ENCODE data around the gene FLOT1. TPM values are rescaled to one million over a fixed set of nuclear protein-coding genes. Genes with fewer than 3 reads are reported as not detected.

Gene FLOT1
- total and polyA plus RNA-seq, 9 of the 15 experiments (the other 6 are each of a cell fraction or from before 2014, with no cell fraction given) = 11.7 to 149 (median 118) TPM

DNA sequence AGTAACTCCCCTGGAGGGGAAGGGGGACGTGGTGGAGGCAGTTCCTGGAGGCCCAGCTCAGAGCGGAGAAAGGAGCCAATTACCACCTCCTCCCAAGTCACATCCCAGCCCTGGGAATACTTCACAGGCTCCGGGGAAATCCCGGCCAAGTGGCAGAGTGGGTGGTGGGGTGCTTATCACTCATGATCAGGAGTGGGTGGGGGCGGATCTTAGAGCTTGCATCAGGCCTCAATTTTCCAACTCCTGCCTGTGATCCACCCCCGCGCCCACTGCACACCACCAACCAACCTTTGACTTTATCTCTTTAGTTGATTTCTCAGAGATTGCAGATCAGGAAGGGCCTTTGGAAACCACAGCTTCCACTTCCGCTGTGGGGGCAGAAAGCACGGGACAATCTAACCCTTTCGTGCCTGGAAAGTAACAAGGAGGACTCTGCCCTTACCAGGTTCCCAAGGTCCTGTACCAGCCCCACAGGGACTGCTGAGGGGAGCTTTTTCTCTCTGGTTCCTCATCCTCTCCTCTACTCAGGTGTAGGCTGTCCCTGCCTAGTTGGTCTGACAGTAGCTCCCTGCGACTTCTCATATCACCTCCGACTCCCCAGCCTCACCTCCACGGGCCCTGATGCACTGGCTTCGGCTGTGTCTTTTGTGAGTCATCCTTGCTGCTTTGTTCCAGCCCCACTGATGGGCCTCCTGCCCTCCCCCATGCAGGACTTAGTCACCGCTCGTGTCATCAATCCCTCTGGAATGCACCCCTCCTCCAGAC lies 26.8 kb upstream of the FLOT1 start (continued):
- TF ChIP-seq GTF2E2 (tag; IDR thresholded peaks at IDR 0.05) (0 out of 2 replicates have a peak, but pooled peaks have one; percentile 69), MCM5 (IDR thresholded peaks at IDR 0.05; ENCODE audit: low read depth) (no peak), PHF21A (IDR thresholded peaks at IDR 0.05; ENCODE audit: borderline replicate concordance, low read depth) (no peak; the same call in 1 of the 2 replicates), TCFL5 (CRISPR knock-in tag; conservative IDR thresholded peaks at IDR 0.05) (no peak), FIP1L1 (IDR thresholded peaks at IDR 0.05; ENCODE audit: low read depth, low read length, poor library complexity, severe bottlenecking) (no peak), POLR2AphosphoS2 (IDR thresholded peaks at IDR 0.05; ENCODE audit: low read length) (no peak), ZNF668 (CRISPR knock-in tag; IDR thresholded peaks at IDR 0.05) (no peak), NFXL1 (CRISPR knock-in tag; IDR thresholded peaks at IDR 0.05) (0 out of 2 replicates have a peak, but pooled peaks have one; percentile 18), RUNX1 (IDR thresholded peaks at IDR 0.05; ENCODE audit: low read depth) (no peak), MLLT1 (IDR thresholded peaks at IDR 0.05) (peak in 1 of 2 experiments; percentile 85; a peak in 2 of 4 replicates), ERF (CRISPR knock-in tag; IDR thresholded peaks at IDR 0.05) (peak; percentile 50; the same call in 1 of the 2 replicates), HSF4 (CRISPR knock-in tag; IDR thresholded peaks at IDR 0.05; ENCODE audit: borderline replicate concordance) (no peak), TCF3 (CRISPR knock-in tag; IDR thresholded peaks at IDR 0.05) (peak; percentile 22; the same call in 1 of the 2 replicates), ARNT (IDR thresholded peaks at IDR 0.05) (no peak), DMBX1 (CRISPR knock-in tag; IDR thresholded peaks at IDR 0.05; ENCODE audit: borderline replicate concordance) (peak; percentile 72), TCF7L2 (IDR thresholded peaks at IDR 0.05; ENCODE audit: low read depth, low read length) (no peak), ARHGAP35 (IDR thresholded peaks at IDR 0.05; ENCODE audit: partially characterized antibody) (no peak), ZNF444 (CRISPR knock-in tag; IDR thresholded peaks at IDR 0.05) (peak; percentile 49; the same call in 1 of the 2 replicates), FOXO4 (CRISPR knock-in tag; IDR thresholded peaks at IDR 0.05) (no peak), ZKSCAN8 (CRISPR knock-in tag; IDR thresholded peaks at IDR 0.05) (peak; percentile 75; the same call in 1 of the 2 replicates)
- TF ChIP-seq, protein P1, sequence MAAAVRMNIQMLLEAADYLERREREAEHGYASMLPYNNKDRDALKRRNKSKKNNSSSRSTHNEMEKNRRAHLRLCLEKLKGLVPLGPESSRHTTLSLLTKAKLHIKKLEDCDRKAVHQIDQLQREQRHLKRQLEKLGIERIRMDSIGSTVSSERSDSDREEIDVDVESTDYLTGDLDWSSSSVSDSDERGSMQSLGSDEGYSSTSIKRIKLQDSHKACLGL (CRISPR knock-in tag; IDR thresholded peaks at IDR 0.05; ENCODE audit: borderline replicate concordance, poor library complexity, severe bottlenecking) = no peak
